WERI-Rb-1 (cell line): Measurements from ENCODE around the gene GPR153.

Source experiments
- DNase-seq: peaks from one replicate; pipeline ENCODE4 v3.0.0-alpha.2; 2020
- H3K27ac ChIP-seq: fragments of 250-450 bp; sonication (Bioruptor Pico); 2 replicates; pipeline ENCODE4 v1.5.1; 2020; ENCODE audit warnings: mild to moderate bottlenecking, moderate library complexity
- H3K27me3 ChIP-seq: fragments of 250-450 bp; sonication (Bioruptor Pico); 2 replicates; pipeline ENCODE4 v1.5.1; 2021; ENCODE audit warnings: mild to moderate bottlenecking, low read depth, moderate library complexity; ENCODE audit not compliant: insufficient read depth, severe bottlenecking
- H3K36me3 ChIP-seq: fragments of 250-450 bp; sonication (Bioruptor Pico); 2 replicates; pipeline ENCODE4 v1.5.1; 2020; ENCODE audit warnings: mild to moderate bottlenecking, moderate library complexity
- H3K4me3 ChIP-seq: 2 replicates; pipeline ENCODE4 v1.5.1; 2011; ENCODE audit warnings: low read depth, mild to moderate bottlenecking, control low read depth, low read length
- H3K9me3 ChIP-seq: fragments of 250-450 bp; sonication (Bioruptor Pico); 2 replicates; pipeline ENCODE4 v1.5.1; 2021; ENCODE audit warnings: mild to moderate bottlenecking, moderate library complexity; ENCODE audit not compliant: severe bottlenecking
- CTCF ChIP-seq: IDR thresholded peaks from 2 replicates; pipeline ENCODE4 v1.5.1; 2011; ENCODE audit warnings: low read depth, mild to moderate bottlenecking, control low read depth, inconsistent platforms, low read length

The GPR153 gene

GRCh38 chr1:6279066-6279465 lies 18.2 kb upstream of the GPR153 start:
- Histone ChIP-seq H3K36me3 (peaks cover 13% of the 10 kb centered on the region), H3K27ac (no peak overlapping the region), H3K27me3 (no peaks in the 10 kb centered on the region), H3K4me3 (no peak overlapping the region), H3K9me3 (no peaks in the 10 kb centered on the region)
- TF ChIP-seq CTCF: no peak
- no peak for DNase-seq

GRCh38 chr1:6278263-6278662 lies 17.4 kb upstream of the GPR153 start:
- Histone ChIP-seq H3K4me3 (no peak overlapping the region), H3K9me3 (no peaks in the 10 kb centered on the region), H3K27me3 (no peaks in the 10 kb centered on the region), H3K27ac (no peak overlapping the region), H3K36me3 (peaks cover 16% of the 10 kb centered on the region)
- DNase-seq: no peak
- no peak for TF ChIP-seq CTCF

GRCh38 chr1:6276811-6277555 lies 16.1 kb upstream of the GPR153 start:
- Histone ChIP-seq H3K9me3 (no peaks in the 10 kb centered on the region), H3K4me3 (no peak overlapping the region), H3K27ac (no peak overlapping the region), H3K27me3 (no peaks in the 10 kb centered on the region), H3K36me3 (peaks cover 20% of the 10 kb centered on the region)
- TF ChIP-seq CTCF: no peak
- DNase-seq: no peak

GRCh38 chr1:6275826-6276782 lies 15.2 kb upstream of the GPR153 start:
- Histone ChIP-seq H3K36me3 (peaks cover 22% of the 10 kb centered on the region), H3K27ac (no peak overlapping the region), H3K9me3 (no peaks in the 10 kb centered on the region), H3K27me3 (no peaks in the 10 kb centered on the region), H3K4me3 (no peak overlapping the region)
- TF ChIP-seq CTCF: no peak
- no peak for DNase-seq

GRCh38 chr1:6274622-6275139 lies 13.8 kb upstream of the GPR153 start:
- no peaks in the 10 kb centered on the region for H3K27me3 ChIP-seq
- H3K9me3 ChIP-seq: no peaks in the 10 kb centered on the region
- peaks cover 13% of the 10 kb centered on the region for H3K36me3 ChIP-seq
- DNase-seq: no peak
- no peak for TF ChIP-seq CTCF
- H3K27ac ChIP-seq: no peak overlapping the region
- no peak overlapping the region for H3K4me3 ChIP-seq
